Activated T-helper 9 cell treated with anti-CD3 and anti-CD28 coated beads, Interleukin-2, amount 50 U/mL, for 16 hours (primary cell): ENCODE data around the gene DCUN1D5.
"Not testable (repeated sequence)": the region's sequence is repeated elsewhere in the genome, so short reads cannot be mapped to it uniquely, and the experiment has no call there.

ENCODE experiments used
- DNase-seq: peaks from one replicate; pipeline ENCODE4 v3.0.0-alpha.2; 2020; ENCODE audit warnings: low read depth

The DCUN1D5 gene

GRCh38 chr11:103055221-103055890 is 36.6 kb downstream of the DCUN1D5 start:
- DNase-seq: no peak

GRCh38 chr11:103053997-103054396 is 38.0 kb downstream of the DCUN1D5 start:
- DNase-seq: no peak

- DNase-seq: no peak
Observed at GRCh38 chr11:103051981-103052380, 40.0 kb downstream of the DCUN1D5 start.

- DNase-seq: no peak
Observed at GRCh38 chr11:103051151-103051801, 40.7 kb downstream of the DCUN1D5 start.

GRCh38 chr11:103050351-103050750 is 41.6 kb downstream of the DCUN1D5 start:
- DNase-seq: no peak

GRCh38 chr11:103047837-103048236 is 44.1 kb downstream of the DCUN1D5 start:
- DNase-seq: no peak

GRCh38 chr11:103043826-103044678 is 47.9 kb downstream of the DCUN1D5 start:
- DNase-seq: no peak

- no peak for DNase-seq
Observed at GRCh38 chr11:103042161-103042560, 49.8 kb downstream of the DCUN1D5 start.

GRCh38 chr11:103035791-103036434 is 56.0 kb downstream of the DCUN1D5 start:
- no peak for DNase-seq

GRCh38 chr11:103035216-103035615 is 56.7 kb downstream of the DCUN1D5 start:
- DNase-seq: no peak

- DNase-seq: no peak
Observed at GRCh38 chr11:103031834-103032233, 60.1 kb downstream of the DCUN1D5 start.

- no peak for DNase-seq
Observed at GRCh38 chr11:103029401-103029800, 62.6 kb downstream of the DCUN1D5 start.

- DNase-seq: not testable (repeated sequence)
Observed at GRCh38 chr11:103028304-103029020, 63.5 kb downstream of the DCUN1D5 start.

- no peak for DNase-seq
Observed at GRCh38 chr11:103024086-103024485, 67.9 kb downstream of the DCUN1D5 start.

GRCh38 chr11:103016031-103016430 is 75.9 kb downstream of the DCUN1D5 start:
- no peak for DNase-seq

- DNase-seq: no peak
Observed at GRCh38 chr11:103013421-103013820, 78.5 kb downstream of the DCUN1D5 start.
